ENCODE results near the gene CSK.

Gene CSK

DNA sequence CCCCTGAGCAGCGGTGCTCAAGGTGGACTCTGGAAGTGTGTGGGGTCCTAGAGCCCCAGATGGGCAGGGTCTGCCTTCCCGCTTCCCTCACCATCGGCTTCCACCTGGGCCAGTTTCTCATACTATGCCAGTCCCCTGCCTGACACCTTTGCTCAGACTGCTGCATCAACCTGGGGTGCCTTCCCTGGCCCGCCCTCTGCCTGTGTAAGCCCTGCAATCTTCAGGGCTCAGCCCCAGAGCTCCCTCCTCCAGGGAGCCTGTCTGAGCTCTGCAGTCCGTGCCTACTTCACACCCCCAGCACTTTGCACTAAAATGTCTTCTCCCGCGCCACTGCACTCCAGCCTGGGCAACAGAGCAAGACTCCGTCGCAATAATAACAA is 13.1 kb downstream of the CSK start:
- no peak overlapping the region for H3K4me3 ChIP-seq (ENCODE audit: low read length)
- DNase-seq (ENCODE audit: low read depth, low spot score) = no peak

DNA sequence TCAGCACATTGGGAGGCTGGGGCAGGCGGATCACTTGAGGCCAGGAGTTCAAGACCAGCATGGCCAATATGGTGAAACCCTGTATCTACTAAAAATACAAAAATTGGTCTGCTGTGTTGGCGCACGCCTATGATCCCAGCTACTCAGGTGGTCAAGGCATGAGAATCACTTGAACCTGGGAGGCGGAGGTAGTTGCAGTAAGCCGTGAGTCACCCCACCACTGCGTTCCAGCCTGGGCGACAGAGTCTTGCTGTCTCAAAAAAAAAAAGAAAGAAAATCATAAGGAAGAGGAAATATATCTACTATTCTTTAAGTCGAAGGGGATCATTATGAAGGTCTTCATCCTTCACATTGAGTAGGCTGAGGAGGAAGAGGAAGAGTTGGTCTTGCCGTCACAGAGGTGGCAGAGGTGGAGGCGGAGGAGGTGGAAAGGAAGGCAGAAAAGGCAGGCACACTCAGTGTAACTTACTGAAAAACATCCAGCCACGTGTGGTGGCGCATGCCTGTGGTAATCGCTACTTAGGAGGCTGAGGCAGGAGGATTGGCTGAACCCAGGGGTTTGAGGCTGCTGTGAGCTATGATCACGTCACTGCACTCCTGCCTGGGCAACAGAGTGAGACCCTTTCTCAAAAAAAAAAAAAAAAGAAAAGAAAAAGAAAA is 14.2 kb downstream of the CSK start:
- DNase-seq (ENCODE audit: low read depth, low spot score) = no peak

DNA sequence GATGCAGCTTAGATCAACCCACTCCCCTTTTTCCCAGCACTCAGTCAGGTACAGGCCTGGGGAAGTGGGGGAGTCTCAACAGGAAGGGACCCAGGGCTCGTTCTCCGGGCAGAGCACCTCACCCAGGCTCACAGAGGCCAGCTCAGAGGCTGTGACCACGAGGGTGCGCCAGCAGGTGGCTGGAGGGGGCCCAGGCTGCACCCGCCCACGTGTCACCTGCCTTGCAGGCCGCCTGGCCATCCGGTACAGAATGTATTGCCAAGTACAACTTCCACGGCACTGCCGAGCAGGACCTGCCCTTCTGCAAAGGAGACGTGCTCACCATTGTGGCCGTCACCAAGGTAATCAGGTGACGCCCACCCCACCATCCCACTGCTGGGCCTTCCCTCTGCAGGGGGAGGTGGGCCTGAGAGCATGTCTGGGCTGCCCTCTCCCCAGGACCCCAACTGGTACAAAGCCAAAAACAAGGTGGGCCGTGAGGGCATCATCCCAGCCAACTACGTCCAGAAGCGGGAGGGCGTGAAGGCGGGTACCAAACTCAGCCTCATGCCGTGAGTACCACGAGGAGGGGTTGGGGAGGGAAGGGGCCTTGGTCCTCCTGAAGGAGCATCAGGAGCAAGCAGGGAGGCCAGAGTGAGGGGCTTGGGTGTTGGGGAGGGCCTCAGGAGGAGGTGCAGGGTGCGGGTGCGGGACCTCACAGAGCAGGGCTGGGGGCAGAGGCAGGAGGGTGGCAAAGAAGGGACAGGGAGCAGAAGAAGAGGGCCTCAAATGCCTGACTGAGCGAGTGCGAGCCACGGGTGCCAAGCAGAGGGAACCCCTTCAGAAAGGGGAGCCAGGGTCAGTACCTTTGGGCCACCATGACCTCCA is 16.7 kb downstream of the CSK start:
- no peak for DNase-seq (ENCODE audit: low read depth, low spot score)
- H3K4me3 ChIP-seq (ENCODE audit: low read length) = no peak overlapping the region

More for the DNA sequence above, 14.2 kb downstream of the CSK start:
- no peak overlapping the region for H3K4me3 ChIP-seq (ENCODE audit: low read length)

DNA sequence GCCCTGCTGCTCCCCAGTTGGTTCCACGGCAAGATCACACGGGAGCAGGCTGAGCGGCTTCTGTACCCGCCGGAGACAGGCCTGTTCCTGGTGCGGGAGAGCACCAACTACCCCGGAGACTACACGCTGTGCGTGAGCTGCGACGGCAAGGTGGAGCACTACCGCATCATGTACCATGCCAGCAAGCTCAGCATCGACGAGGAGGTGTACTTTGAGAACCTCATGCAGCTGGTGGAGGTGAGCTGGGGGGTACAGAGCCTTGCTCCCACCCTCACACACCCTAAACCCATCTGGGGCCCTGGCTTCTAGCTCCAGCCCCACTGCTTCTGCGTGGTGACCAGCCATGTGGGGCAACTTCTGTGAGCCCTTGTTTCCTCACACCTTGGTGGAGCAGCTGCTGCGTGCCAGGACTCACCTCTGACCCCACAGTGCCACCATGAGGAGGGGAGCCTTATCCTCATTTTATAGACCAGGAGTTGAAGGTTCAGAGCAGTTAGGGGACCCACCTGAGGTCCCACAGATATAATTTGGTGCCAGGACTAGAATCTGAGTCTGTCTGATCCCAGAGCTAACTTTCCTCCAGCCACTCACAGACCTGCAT is 17.5 kb downstream of the CSK start:
- H3K4me3 ChIP-seq (ENCODE audit: low read length) = no peak overlapping the region
- no peak for DNase-seq (ENCODE audit: low read depth, low spot score)

DNA sequence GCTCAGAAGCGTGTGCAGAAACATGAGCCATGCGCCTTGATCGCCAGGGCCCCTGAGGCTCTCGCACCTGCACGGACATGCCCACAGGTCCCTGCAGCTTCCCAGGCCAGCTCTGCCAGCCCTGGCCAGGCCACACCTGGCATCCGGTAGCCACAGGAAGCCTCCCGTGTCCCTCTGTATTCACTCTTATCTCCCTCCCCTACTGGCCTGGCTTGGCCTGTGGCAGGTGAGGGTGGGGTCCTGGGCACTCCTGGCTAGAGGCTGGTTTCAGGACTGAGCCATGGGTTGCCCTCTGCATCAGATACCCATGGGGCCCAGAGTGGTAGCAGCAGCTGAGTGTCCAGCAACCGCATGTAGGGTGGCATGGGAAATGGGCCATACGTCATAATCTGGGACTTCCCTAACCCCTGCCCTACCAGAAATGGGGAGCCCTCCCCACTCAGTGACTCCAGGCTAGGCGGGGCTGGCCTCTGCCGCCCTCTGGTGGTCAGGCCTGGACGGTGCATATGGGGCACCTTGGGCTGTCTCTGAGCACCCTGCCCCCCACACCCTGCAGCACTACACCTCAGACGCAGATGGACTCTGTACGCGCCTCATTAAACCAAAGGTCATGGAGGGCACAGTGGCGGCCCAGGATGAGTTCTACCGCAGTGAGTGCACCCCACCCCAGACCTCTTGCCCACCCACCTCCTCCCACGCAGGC is 18.1 kb downstream of the CSK start:
- no peak overlapping the region for H3K4me3 ChIP-seq (ENCODE audit: low read length)
- no peak for DNase-seq (ENCODE audit: low read depth, low spot score)

DNA sequence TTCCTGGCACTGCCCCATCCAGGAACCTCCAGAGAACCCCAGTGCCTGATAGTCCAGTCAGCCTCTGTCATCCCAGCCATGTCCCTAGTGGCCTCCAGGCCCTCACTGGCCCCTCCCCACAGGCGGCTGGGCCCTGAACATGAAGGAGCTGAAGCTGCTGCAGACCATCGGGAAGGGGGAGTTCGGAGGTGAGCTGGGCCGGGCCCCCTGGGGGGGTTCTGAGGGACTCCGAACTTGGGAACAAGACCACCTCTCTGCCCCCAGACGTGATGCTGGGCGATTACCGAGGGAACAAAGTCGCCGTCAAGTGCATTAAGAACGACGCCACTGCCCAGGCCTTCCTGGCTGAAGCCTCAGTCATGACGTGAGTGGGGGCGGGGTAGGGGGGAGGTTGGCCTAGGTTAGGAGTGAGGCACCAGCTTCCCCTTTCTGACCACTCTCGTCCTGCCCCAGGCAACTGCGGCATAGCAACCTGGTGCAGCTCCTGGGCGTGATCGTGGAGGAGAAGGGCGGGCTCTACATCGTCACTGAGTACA is 18.7 kb downstream of the CSK start:
- no peak overlapping the region for H3K4me3 ChIP-seq (ENCODE audit: low read length)
- DNase-seq (ENCODE audit: low read depth, low spot score) = no peak

DNA sequence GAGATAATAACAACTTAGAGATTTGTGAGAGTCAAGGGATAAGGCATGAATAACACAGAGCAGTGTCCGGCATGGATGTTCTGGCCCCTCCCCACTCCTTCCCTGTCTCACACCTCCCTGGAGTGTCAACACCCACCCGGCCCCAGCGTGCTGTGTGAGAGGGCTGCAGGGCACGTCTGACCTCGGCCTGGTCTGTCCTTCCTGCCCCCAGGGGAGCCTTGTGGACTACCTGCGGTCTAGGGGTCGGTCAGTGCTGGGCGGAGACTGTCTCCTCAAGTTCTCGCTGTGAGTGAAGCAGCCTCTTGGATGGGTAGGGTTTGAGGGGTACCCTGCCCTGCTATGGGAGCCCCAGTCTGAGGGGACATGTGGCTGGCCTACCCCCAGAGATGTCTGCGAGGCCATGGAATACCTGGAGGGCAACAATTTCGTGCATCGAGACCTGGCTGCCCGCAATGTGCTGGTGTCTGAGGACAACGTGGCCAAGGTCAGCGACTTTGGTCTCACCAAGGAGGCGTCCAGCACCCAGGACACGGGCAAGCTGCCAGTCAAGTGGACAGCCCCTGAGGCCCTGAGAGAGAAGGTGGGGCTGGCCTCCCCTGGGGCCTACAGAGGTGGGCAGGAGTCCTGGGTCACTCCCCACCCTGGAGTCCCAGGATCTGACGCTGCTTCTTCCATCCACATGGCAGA is 19.6 kb downstream of the CSK start:
- DNase-seq (ENCODE audit: low read depth, low spot score) = no peak
- no peak overlapping the region for H3K4me3 ChIP-seq (ENCODE audit: low read length)

DNA sequence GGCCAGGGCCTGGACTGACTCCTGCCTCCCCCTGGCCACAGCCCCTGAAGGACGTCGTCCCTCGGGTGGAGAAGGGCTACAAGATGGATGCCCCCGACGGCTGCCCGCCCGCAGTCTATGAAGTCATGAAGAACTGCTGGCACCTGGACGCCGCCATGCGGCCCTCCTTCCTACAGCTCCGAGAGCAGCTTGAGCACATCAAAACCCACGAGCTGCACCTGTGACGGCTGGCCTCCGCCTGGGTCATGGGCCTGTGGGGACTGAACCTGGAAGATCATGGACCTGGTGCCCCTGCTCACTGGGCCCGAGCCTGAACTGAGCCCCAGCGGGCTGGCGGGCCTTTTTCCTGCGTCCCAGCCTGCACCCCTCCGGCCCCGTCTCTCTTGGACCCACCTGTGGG is 20.4 kb downstream of the CSK start:
- no peak for DNase-seq (ENCODE audit: low read depth, low spot score)
- no peak overlapping the region for H3K4me3 ChIP-seq (ENCODE audit: low read length)

DNA sequence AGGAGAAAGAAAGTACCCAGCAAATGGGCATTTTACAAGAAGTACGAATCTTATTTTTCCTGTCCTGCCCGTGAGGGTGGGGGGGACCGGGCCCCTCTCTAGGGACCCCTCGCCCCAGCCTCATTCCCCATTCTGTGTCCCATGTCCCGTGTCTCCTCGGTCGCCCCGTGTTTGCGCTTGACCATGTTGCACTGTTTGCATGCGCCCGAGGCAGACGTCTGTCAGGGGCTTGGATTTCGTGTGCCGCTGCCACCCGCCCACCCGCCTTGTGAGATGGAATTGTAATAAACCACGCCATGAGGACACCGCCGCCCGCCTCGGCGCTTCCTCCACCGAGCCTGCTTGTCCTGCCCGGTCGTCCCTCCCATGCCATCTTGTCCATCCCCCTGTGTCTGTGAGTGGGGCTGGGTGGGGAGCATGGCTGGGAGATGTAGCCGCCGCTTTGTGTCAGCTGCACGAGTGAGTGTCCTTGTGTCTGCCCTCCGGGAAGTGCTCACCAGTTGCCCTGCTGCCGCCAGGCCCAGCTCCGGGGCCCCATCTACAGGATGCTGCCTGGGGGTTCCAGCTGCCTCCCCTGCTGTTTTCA is 21.1 kb downstream of the CSK start:
- no peak overlapping the region for H3K4me3 ChIP-seq (ENCODE audit: low read length)
- DNase-seq (ENCODE audit: low read depth, low spot score) = no peak

DNA sequence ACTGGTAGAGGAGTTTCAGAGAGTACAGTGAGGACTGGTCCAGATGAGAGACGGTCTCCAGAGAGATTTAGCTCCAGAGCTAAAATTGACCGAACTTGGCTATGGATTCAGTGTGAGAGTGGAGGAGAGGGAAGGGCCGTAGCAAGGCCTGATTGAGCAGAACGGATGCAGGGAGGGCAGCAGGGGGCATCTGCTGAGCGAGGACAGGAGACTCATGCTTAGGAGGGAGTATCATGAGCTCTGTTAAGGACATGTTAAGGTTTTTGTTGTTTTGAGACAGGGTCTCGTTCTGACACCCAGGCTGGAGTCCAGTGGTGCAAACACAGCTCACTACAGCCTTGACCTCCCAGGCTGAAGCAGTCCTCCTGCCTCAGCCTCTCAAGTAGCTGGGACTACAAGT is 23.1 kb downstream of the CSK start:
- no peak overlapping the region for H3K4me3 ChIP-seq (ENCODE audit: low read length)
- no peak for DNase-seq (ENCODE audit: low read depth, low spot score)

DNA sequence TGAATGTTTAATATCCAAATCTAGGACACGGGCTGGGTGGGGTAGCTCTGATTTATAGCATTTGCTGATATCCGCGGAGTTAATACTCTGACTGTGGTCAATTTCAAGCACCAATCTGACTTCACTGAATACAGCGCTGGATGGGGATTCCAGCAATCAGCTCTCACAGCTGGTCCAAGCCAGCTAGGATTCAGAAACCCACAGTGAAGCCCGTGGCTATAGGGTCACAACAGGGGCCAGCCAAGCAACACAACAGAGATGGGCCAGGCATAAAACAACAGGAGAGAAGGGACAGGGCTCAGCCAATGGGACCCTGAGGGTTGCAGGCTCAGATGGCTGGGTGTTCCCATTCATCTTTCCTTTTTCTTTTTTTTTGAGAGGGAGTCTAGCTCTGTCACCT is 25.4 kb downstream of the CSK start:
- H3K4me3 ChIP-seq (ENCODE audit: low read length) = no peak overlapping the region
- no peak for DNase-seq (ENCODE audit: low read depth, low spot score)

DNA sequence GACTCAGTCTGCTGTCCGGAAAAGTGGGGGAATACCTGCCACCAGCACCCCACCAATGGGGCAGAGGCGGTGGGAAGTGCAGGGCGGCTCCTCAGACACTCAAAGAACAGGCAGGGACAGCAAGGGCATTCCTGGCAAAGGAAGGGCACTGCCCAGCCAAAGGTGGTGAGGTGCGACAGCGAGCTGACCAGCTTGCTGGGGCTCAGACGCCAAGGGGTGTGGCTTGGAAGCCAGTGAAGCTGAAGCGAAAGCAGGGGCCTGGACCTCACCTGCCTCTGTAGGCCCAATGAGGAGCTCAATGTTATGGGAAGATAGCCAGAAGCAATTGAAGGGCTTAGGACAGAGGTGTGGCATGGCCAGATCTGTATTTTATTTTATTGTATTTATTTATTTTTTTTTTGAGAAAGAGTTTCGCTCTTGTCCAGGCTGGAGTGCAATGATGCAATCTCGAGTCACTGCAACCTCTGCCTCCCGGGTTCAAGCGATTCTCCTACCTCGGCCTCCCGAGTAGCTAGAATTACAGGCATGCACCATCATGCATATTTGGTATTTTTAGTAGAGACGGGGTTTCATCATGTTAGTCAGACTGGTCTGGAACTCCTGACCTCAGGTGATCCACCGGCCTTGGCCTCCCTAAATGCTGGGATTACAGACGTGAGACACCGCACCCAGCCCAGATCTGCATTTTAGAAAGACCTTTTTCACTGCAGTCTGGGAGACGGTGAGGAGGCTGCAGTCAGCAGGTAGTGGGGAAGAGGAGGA is 26.4 kb downstream of the CSK start:
- H3K4me3 ChIP-seq (ENCODE audit: low read length) = no peak overlapping the region
- DNase-seq (ENCODE audit: low read depth, low spot score) = no peak

DNA sequence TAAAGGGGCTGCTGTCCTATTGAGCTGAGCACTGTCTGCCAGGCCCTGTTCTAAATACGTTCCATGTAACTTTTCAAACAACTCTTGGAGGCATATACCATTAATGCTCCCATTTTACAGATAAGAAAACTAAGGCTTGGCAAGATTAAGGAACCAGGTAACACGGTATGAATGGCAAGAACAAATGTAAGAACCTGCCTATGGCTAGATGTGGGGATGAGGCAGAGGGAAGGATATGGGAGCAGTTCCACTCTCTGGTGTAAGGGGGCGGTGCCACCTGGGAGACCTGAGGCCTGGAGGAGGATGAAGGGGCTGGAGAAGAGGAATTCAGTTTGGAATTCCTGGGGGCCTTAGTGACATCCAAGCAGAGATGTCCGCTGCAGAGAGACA is 27.0 kb downstream of the CSK start:
- no peak overlapping the region for H3K4me3 ChIP-seq (ENCODE audit: low read length)
- DNase-seq (ENCODE audit: low read depth, low spot score) = no peak

DNA sequence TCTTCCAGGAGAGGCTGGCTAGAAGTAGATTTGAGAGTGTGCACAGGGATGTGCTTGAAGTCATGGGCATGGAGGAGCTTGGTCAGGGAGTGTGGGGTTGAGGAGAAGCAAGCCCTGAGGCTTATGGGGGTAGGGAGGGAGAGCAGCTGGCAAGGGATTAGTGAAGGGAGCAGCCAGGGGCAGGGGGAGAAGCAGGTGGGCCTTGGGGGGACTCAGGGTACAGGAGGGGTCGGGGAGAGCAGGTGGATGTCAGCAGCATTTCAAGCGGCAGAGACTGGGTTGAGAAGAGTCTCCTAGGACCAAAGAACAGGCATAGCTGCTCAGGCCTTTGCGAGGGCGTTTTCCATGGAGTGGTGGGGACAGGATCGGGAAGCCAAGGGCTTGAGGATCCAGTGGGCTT is 27.4 kb downstream of the CSK start:
- H3K4me3 ChIP-seq (ENCODE audit: low read length) = no peak overlapping the region
- DNase-seq (ENCODE audit: low read depth, low spot score) = no peak

DNA sequence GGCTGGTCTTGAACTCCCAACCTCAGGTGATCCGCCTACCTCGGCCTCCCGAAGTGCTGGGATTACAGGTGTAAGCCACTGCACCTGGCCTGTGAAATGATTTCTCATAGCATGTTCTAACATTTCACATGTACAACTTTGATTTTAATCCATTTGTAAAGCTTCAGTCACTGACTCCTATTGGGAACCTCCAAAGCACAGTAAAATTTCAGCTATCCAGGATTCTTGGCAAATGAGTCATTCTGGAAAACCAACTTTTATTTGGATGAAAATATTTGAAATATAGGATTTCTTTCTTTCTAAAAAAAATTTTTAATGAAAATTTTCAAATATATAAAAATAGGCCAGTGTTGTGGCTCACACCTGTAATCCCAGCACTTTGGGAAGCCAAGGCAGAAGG is 28.1 kb downstream of the CSK start:
- no peak for DNase-seq (ENCODE audit: low read depth, low spot score)

DNA sequence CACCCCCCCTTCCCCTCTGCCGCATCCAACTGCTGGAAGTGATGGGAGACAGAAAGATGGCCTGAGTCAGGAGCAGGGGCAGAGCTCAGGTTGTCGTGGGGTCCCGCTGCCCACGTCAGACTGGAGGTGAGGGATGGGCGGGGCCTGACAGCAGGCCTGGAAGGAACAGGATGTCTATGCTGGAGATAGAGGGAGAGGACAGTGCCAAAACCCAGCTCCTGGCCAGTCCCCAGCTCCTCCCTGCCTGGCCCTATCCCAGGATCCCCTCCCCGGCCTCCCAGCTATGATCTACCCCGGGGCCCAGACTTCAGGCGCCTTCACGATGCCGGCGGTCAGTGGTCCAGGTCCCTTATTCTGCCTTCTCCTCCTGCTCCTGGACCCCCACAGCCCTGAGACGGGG is 30.7 kb downstream of the CSK start, which contains the start of gene LMAN1L:
LMAN1L (plus strand) TSS at position 303 of the 400 bp plus-strand sequence; CDS start at position 323, 20 bp downstream.
- H3K4me3 ChIP-seq (ENCODE audit: low read length) = no peak within 1 kb of the TSS
- no peak for DNase-seq (ENCODE audit: low read depth, low spot score)

More for the DNA sequence above, 28.1 kb downstream of the CSK start:
- no peak overlapping the region for H3K4me3 ChIP-seq (ENCODE audit: low read length)

DNA sequence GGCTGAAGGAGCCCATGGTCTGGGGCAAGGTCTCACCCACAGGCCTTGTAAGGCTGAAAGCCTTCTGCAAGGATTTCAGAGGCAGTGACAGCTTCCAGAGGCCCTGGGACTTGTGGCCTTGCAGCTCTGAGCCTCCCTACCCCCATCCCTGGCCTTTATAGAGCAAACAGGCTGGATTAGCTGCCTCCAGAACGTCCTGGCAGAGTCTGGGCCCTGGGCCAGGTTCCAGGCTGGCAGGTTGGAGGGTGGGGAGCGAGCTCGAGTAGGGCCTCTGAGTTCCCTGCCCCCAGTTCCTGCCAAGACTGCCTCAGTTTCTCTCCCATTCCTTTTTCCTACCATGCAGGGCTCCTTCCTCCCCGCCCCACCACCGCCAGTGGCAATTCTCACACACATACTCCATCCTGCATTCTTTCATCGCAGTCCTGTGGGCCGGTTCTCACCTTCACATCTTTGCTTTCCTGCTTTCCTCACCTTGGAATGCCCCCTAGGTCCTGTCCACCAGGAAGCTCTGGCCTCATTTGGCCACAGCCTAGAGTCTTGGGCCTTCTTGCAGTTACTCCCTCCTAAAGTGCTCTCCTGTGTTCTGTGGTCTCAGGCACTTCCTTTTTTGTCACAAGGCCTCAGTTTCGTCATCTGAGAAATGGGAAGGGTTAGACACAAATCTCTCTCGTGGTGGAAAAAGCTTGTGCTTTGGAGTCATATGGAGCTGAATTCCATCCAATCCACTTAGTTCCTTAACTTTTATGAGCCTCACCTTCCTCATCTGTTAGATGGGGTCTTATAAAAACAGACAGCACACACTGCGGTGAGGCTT is 33.4 kb downstream of the CSK start:
- DNase-seq (ENCODE audit: low read depth, low spot score) = no peak
- H3K4me3 ChIP-seq (ENCODE audit: low read length) = no peak overlapping the region

Data from Jurkat, Clone E6-1 (cell line).